SW 1271 (cell line): ENCODE results near the gene EPB41L2.
A peak's percentile ranks its signal among the peaks of the same experiment; 100 is the strongest.

ENCODE experiments used
- DNase-seq, 2 experiments: peaks; one replicate each; lab custom pipeline; 2025; lab: John Stamatoyannopoulos, UW

Gene EPB41L2

DNA sequence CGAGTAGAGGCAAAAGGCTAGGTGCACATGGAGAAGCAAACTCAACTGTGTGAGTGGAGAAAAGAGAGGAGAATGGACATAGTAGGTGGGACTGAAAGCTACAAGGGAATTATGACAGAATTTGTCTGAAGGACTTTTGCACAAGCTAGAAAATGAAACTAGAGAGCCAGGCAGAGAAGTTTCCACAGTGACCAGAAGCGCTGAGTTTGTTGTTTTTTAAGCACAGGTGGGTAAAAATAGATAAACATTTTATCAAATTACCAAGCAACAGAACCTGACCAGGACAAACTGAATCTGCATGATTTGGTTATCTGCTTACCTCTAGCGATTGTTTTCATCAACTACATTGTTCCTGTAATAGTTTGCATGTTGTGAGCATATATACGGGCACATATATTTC is 197.3 kb downstream of the EPB41L2 start:
- no peak for DNase-seq

- DNase-seq = no peak
Measured at GRCh38 chr6:130864344-130864743, 198.7 kb downstream of the EPB41L2 start.

DNA sequence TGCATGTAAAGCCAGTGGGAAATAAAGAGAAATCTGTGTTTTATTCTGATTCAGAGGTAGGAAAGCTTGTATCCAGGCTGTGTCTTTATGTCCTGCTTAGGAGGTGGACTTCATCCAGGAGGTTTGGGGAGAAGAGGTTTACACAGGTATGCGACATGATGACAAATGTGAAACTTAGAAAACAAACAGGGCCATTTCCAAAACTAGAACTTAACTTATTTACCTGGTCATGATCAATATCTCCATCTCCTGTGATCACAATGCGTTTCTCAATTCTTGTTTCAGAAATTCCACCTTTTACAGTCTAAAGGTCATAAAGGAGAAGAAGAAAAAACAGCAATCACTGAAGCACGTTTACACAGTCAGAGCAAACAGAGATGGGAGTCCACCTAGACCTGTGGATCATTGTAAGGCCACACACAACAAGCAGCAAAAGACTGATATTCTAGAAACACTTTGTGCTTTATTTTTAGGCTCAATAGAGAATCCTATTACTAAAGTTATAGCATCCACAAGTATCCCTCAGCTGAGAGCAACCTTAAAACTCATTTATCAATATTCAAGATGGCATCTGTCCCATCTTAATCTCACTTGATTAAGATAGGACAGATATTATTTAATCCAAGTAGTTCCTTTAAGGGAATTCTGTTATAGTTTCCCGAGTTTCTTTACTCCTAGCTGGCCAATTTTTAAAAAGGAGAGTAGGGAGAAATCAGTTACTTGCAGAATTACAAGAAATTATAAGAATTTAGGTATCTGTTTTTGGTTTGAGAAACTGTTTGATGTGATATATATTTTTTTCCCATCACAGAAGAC is 199.4 kb downstream of the EPB41L2 start:
- no peak for DNase-seq

DNA sequence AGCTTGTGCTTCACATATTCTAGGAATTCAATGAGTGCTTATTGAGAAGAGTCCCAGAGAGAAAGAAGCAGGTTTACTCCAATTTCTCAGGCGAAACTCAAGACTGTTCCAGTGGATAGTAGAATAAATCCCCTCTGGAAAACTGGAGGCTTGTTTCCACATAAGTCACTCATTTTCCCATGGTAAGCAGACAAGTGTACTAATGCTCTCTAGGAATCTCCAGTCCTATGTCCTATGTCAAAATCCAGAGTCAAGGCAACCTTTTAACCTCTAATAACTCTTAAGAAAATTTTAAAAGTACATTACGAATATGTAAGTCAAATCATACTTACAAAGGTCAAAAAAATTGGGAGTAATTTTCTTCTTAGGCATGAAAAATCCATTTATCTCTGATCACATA is 200.7 kb downstream of the EPB41L2 start:
- DNase-seq = no peak

DNA sequence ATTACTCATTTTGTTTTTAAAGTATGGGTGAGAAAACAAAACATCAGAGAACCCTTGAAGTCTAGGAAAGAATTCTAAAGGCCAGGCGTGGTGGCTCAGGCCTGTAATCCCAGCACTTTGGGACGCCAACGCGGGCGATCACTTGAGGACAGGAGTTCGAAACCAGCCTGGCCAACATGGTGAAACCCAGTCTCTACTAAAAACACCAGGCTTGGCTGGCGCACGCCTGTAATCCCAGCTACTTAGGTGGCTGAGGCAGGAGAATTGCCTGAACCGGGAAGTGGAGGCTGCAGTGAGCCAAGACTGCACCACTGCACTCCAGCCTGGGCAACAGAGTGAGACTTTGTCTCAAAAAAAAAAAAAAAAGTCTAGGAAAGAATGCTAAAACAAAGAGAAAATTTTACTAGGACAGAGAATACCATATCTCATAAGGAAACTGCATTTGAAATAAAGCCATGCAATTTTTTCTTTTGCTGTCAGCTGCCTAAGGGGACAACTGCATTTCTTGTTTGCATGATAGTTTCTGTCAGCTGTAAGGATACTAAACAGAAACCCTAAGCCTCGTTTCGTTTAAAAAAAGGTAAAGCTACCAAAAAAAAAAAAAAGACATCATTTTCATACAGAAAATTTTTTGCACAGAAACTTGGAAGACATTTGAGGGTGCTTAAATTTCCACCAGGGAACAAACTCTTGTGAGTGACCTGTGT is 203.7 kb downstream of the EPB41L2 start:
- no peak for DNase-seq

GRCh38 chr6:130858498-130859160 is 204.4 kb downstream of the EPB41L2 start:
- no peak for DNase-seq

DNA sequence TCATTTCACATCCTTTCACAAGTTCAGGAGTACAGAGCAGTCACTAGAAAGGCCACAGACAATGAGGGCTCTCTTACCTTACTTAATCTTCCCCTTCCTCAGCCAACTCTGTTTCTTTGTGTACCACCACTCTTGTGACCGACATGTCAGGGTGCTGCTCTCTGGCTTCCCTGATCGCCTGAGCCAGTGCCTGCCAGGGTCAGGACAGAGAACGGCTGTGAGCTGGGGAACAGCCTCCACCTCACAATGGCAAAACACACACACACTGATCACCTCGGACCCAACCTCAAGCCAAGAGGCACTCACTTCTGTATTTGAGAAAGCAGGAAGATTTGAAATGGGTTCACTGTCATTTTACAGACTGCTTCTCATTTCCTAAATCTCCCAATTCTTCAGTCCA is 205.0 kb downstream of the EPB41L2 start:
- no peak for DNase-seq

- no peak for DNase-seq
Measured at GRCh38 chr6:130853555-130854183, 209.4 kb downstream of the EPB41L2 start.

DNA sequence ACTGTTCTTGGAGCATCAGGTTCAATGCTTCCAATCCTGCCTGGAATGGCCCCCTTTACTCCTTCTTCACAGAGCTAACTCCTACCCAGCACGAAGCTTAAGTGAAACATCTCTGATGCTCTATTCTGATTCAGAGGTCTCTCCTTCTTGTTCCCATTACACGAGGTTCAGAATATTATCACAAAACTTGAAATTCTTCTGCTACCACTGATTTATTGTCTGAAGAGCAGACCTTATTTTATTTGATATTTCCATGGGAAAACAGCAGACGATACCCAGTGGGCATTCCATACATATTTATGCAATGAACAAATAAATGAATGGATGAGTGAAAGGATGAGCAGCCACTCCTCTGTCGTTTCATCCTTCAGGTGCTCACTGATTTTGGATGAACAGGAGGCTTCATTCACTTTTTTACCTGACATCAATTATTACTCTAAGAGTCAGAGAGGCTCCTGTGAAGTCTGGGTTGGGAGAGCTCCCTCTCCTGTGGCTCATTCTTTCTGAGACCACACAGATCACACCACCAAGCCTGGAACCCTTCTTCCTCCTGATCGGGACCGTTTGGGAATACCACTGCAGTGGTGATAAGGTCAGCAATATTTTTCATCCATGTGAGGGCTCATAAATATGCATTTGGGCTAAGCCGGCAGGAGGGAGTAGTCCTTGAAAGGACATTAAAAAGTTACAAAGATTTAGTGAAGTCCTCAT is 210.0 kb downstream of the EPB41L2 start:
- DNase-seq = no peak

DNA sequence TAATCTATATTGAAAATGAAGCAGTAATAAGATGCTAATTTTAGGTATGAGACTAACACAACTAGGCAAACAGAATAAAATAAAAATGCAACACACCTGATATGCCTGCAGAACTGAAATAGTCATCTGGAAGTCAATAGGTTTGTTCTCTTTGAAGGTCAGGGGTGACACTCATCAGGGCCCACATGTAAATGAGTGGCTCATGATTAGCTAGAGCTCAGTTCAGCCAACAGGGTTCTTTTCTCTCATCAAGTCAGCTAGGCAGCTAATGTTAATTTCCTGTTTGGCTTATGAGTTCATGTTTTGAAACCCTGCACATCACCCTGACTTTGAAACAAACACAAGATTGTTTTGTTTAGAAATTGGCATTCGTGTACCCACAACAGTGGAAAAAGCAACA is 212.0 kb downstream of the EPB41L2 start:
- DNase-seq = no peak

DNA sequence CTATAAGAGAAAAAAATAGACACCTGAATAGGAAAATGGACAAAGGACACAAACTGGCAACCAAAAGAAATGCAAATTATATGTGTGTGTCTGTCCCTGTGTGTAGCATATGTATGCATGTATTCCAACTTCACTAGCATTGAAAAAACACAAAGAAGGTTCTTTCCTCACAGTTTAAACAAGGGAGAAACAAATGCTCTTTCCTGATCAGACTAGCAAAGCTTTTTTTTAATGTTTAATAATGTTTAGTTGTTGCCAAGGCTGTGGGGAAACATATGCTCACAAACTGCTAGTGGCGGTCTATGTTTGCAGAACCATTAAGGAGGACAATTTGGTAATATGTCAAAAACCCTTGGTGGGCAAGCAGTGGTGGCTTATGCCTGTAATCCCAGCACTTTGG is 213.5 kb downstream of the EPB41L2 start:
- no peak for DNase-seq

GRCh38 chr6:130848945-130849344 is 214.1 kb downstream of the EPB41L2 start:
- DNase-seq = no peak

DNA sequence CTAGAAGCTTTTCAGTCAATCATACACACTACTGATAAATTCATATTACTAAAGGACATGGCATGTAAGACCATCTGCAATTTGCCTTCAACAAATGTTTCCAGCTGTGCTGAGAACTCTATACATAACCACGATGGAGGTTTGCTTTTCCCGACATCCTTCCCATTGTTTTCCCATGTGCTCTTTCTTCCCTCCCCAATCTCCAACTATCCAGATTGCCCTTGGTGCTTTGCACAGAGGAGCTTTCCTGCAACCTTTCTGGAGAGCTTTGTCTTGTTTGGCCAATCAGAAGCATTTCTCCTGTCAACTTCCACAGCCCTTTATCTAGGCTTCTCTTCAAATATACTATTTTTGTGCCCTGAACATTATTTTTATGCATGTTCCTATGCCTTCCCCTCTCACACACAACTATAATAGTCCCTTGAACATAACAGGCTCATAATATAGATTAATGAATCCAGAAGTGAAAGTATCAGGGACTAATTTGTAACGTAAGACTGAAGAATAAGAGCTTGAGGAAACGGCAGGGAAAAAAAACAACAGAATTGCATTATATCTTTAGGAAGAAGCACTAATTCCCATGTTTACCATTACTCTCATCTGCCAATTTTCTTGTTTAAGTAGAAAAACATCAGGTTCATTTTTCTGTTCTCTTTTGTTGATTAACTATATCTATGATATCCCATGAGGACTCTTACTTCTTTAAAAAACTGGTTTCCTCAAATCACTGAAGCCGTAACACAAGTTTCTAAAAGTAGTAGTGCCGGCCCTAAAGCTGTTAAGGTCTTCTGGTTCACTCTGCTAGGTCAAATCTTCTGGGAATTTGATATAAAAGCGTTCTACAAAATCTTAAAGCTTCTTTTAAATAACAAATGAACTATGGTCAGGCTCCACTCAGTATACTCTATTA is 215.8 kb downstream of the EPB41L2 start:
- DNase-seq = no peak

GRCh38 chr6:130846501-130846900 is 216.5 kb downstream of the EPB41L2 start:
- DNase-seq = no peak

- peak; percentile 11 to 34 for DNase-seq
Measured at GRCh38 chr6:130843575-130844320, 219.3 kb downstream of the EPB41L2 start.

- DNase-seq = no peak
Measured at GRCh38 chr6:130841128-130841728, 221.8 kb downstream of the EPB41L2 start.

- DNase-seq = no peak
Measured at GRCh38 chr6:130840050-130840449, 223.0 kb downstream of the EPB41L2 start.

- no peak for DNase-seq
Measured at GRCh38 chr6:130839379-130839778, 223.7 kb downstream of the EPB41L2 start.

DNA sequence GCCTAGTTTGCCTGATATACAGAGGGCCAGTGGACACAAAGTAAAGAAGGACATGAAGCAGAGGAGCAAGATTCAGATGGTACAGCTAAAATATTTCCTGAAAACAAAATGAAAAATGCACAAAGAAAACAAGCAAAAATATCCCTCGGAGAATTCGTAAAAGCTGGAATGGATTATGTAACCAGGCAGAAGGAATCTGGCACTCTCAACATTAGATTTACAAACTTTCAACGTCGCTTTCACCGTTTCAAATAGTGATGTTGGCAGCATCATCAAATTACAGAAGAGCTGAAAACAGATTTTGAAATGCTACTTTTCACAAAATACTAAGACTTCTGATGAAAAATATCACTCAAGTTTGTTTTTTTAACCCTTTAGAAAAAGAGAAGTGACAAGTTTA is 224.1 kb downstream of the EPB41L2 start:
- DNase-seq = no peak
